Measurements from ENCODE around the gene CYP2W1.
"Not testable (repeated sequence)": the region's sequence is repeated elsewhere in the genome, so short reads cannot be mapped to it uniquely, and the experiment has no call there.

Gene CYP2W1

DNA sequence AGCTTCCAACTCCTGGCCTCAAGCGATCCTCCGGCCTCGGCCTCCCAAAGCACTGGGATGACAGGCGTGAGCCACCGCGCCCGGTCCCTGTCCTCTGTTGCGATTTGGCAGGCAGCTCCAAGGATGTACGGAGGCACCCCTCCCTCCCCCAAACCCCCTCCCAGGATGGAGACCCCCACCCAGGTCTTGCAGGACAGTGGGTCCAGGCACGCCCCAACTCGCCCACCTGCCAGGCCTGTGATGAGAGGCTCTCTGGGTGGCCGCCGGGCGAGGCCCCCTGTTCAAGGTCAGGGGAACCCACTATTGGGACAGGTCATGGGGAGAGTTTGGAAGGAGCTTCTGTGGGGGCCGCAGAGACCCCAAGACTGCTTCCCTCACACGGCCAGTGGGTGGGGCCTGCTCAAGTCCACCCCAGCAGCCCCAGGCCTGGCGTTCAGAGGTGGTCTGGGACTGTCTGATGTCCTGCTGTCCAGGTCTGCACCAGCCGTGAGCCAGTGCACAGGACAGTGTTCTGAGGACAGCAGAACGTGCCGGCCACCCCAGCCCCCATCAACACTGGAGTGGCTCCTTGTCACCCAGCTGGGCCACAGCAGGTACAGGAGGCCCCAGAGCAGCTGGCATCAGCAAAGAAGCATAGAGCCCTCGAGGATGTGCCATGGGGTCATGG lies 31.0 kb upstream of the CYP2W1 start:
- DNase-seq (ENCODE audit: low spot score) = no peak

DNA sequence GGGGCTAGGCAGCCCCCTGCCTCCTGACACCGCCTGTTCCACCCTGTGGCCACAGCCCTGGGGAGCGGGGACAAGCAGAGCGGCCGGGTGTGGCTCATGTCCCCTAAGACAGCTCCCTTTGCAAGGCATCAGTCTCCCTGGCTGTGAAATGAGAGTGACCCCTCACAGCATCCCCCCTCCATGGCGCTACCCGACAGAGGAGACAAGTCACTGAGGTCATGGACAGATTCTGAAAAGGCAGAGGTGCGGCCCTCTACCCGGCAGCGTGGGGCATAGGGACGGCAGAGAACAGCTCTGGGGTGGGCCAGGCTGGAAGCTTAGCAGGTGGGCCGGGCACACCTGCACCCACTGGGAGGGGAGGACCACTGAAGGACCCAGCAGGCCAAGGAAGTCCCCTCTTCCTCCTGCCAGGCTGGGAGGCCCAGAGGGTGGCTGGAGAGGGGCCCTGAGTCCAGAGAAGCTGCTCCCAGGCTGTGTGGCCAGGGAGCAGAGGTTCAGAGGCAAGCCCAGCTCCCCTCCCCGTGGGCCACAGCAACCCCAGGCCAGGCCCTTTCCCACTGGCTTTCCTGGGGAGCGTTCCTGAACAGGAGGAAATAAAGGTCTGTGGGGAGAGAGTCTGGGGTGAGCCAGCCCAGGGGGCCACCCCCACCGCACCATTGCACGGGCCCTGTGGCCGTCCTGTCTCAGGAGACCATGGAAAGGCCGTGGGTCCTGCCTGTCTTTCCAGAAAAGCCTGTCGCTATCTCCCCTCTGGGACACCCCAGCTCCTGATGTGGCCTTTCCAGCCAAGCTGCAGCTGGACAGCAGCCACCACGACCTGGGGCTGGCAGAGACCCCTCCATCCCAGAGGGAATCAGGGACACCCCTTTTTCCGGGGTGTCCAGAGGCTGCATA lies 30.2 kb upstream of the CYP2W1 start:
- no peak for DNase-seq (ENCODE audit: low spot score)

DNA sequence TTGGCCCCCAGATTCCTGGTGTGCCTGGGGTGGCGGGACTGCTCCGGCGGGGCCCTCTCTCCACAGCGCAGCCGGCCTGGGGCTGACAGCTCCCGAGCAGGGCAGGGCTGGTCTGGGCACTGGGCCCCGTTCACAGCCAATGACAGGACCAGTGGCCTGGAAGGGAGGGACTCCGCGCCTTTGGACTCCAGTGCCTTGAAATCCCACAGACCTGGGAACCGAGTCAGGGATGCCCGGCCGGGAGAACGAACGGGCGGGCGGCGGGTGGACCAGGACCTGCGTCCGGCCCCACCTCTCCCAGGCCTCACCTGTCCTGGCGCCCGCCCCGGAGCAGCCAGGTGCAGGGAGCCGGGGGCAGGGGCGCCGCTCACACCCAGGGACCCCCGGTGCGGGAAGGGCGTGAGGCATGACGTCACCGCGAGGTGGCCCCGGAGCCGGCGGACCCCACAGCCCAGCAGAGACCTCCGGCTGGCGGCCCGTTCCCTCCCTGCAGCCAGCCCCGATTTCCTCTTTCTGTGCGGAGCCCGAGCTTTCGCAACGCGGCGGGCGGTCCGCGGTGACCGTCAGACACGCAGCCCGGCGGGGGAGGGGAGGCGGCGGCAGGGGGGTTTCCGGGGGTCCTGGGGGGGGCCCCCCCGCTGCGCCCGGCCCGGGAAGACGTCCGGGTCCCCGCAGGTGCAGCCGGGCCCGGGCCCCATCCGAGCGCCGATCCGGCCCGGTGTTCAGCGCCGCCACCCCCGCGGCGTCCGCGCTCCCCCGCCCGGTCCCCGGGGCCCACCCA lies 29.2 kb upstream of the CYP2W1 start:
- DNase-seq (ENCODE audit: low spot score) = peak; percentile 74

DNA sequence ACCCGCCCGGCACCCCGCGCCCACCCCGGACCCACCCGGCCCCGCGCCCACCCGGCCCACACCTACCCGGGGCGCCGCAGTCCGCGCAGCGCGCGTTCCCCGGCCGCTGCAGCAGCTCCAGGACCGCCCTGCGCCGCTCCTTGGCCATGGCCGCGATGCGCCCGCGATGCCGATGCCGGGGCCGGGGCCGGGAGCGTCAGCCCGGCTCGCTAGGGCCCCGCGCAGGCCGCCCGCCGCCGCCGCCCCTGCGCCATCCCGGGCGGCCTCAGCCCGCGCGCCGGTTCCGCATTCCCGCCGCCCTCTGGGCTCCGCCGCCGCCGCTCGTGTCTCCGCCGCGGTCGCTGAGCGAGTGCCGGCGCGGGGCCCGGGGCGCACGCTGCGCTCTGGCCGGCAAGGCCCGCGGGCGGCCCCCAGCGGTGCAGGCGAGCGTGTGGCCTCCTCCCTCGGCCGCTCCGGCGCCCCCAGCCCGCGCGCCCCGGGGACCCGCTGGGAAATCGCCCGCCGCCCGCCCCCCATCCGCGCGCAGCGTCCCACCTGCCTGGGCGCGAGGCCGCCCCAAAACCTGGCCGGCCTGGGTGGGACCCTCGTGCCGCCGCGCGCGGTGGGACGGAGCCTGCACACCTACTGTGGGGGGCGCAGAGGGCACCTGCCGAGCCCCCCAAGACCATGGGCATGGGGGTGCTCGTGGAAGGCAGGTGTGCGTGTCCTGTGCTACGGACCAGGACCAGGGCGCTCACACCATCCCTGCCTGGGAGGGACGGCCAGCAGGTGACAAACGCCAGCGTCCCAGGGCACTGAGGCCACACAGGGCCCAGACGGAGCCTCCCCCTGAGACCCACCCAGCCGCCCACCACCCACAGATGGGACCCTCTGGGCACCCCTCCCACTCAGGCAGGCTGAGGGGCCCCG lies 28.4 kb upstream of the CYP2W1 start, which contains the start of gene ADAP1:
ADAP1 (minus strand) TSS at position 351 of the 909 bp plus-strand sequence; CDS start at position 148, 203 bp downstream.
- no peak for DNase-seq (ENCODE audit: low spot score)

DNA sequence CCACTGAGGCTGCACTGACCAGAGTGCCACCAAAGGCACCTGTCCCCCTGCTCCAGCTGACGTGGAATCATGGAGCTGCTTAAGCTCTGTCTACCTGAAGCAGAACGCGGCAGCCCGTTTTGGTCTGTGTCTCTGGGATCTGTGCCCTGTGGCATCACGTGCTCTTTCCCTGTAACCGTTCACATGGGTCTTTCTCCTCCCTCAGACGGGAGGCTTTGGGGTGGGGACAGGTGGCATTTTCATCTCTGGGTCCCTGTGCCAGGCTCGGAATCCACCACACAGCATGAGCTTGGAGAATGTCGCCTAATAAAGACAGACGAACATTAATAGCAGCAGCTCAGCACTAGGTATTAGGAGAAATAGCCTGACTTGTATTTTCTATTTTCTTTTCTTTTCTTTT lies 26.9 kb upstream of the CYP2W1 start:
- no peak for DNase-seq (ENCODE audit: low spot score)

DNA sequence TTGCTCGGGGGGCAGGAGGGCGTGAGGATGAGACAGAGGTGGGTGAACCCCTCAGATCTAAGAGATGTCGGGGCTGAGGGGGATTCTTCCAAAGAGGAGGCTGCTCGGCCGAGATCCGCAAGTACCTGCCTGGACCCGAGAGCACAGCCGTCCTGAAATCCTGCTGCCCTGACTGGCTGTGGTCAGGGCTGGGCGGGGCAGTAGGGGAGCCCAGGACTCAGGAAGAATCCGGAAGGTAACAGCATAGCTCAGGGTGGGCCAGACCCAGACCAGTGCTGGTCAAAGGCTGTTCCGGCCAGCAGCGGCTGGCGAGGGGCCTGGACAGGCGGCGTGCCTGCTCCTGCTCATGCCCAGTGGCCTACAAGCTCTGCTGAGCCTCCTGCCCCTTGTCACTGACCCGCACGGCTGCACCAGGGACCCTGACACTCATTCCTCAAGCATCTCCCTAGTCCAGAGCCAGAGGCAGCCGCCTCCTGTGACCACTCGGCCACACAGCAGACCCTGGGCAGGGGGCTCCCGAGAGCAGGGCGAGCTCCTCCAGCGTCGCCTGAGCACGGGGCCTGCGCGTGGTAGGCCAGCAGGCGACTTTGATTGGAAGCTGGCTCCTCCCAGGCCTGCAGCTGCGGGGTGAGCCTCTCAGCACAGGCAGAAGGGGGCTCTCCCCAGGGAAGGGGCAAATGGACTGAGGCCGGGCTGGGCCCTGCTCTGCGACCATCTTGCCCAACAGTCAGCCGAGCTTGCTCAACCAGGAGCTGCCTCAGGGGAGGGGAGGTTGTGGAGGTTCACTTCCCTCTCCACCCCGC lies 25.4 kb upstream of the CYP2W1 start:
- no peak for DNase-seq (ENCODE audit: low spot score)

DNA sequence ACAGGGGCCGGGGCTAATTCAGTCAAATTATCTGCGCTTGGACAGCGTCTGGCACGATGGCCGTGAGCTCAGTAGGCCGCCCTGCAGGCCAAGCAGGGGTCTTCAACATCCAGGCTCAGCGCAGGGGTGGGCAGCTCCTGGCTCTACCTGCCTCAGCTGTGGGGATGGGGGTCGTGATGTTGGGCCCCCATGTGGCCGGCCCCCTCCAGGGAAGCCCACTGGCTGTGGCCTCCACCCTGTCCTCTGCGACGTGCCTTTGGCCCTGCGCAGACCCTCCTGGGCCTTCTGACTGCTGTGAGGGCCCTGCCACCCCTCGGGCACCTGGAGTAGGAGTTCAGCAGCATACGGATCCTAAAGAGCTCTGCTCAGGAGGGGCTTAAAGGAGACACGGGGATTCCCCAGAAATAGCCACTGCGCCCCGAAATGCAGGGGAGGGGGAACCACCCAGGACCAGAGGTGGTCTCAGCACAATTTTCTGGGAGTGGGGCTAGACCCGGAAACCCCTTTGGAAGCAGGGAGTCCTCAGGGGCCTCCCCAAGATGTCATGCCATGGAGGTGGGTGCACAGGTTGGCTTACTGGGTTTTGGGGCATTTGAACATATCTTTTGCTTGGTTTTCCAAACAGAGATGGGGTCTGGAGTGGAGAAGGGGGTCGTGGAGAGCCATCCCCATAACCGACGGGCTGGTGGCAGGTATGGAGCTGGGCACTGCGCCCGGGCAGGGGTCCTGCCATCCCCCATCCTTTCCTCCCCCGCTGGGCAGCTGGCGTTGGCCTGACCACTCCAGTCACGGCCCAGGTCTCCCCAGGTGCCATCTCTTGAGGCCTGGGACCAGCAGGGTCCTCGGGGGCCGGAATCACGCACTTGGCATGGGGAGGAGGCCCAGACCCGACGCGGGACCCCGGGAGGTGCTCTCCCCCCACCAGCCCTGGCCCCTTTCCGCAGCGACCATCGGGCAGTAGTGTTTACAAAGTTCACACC lies 24.5 kb upstream of the CYP2W1 start:
- no peak for DNase-seq (ENCODE audit: low spot score)

- no peak for DNase-seq (ENCODE audit: low spot score)
Observed at GRCh38 chr7:959271-959670, 23.7 kb upstream of the CYP2W1 start.

- not testable (repeated sequence) for DNase-seq (ENCODE audit: low spot score)
Observed at GRCh38 chr7:959740-960139, 23.2 kb upstream of the CYP2W1 start.

- no peak for DNase-seq (ENCODE audit: low spot score)
Observed at GRCh38 chr7:960269-960871, 22.6 kb upstream of the CYP2W1 start.

GRCh38 chr7:960972-961371 lies 22.0 kb upstream of the CYP2W1 start:
- DNase-seq (ENCODE audit: low spot score) = not testable (repeated sequence)

DNA sequence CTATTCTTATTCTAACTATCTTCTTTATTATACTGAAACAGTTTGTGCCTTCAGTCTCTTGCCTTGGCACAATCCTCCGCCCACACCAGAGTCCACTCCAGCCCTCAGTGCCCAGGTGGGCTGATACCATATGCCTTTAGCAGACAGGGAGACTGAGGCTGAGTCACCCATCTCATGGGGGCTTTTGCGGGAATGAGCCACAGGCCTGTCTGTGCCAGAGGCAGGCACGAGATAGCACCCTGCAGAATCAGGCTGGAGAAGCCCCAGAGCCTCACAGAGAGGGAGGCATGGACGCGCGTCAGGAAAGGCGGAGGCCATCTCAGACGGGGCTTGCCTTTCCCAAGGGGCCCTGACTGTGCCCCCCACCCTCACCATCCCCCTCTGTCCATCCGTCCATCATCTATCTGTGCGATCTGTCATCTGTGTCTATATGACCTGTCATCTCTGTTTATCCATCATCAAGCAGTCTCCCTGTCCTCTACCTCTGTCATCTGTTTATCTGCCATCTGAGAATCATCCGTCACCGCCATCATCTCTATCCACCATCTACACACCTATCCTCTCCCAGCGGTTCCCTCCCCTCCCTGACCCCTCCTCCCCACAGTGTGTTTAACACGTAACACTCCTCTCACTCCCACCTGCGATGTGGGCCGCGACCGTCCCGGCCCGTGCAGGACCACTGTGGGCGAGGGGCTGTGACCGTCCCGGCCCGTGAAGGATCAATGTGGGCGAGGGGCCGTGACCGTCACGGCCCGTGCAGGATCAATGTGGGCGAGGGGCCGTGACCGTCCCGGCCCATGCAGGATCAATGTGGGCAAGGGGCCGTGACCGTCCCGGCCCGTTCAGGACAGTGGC lies 21.2 kb upstream of the CYP2W1 start:
- DNase-seq (ENCODE audit: low spot score) = no peak

DNA sequence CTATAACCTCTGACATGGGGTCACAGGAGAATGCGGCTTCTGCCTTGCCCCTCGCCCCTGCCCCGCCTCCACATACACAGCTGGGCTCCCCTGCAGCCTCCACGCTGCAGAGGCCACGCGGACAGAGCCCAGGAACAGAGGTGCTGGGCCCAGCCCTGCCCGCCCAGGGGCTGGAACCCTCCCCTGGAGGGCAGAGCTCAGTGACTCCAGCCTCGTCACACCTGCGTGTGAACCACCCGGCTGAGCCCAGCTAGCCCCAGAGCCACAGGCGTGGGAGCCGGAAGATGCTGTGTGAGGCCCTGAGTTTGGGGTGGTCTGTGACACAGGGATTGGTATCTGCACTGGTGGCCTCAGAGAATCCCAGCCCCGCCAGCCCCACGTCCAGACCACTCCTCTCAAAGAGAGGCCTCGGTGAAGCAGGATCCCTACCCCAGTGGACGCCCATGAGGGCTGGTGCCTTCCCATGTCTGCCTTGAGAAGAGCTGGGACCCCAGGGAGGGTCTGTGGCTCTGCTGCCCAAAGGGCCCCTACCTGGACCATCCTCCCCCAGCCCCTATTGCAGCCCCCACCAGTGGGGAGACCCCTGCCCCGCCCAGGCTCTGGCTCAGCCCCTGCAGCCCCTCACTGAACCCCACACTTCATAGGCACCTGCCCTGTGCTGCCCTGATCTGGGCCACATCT lies 20.4 kb upstream of the CYP2W1 start:
- no peak for DNase-seq (ENCODE audit: low spot score)

- no peak for DNase-seq (ENCODE audit: low spot score)
Observed at GRCh38 chr7:963236-964078, 19.5 kb upstream of the CYP2W1 start.

- peak; percentile 73 for DNase-seq (ENCODE audit: low spot score)
Observed at GRCh38 chr7:964401-965231, 18.4 kb upstream of the CYP2W1 start.

All from pons (tissue), 1 donor.